ENCODE measurements around the gene SPG11. TPM values are rescaled to one million over a fixed set of nuclear protein-coding genes. Genes with fewer than 3 reads are reported as not detected.
A peak's percentile ranks its signal among the peaks of the same experiment; 100 is the strongest.

Gene SPG11
- total and polyA plus RNA-seq, 9 of the 15 experiments (the other 6 are each of a cell fraction or from before 2014, with no cell fraction given) = 23.3 to 71.2 (median 45.6) TPM

DNA sequence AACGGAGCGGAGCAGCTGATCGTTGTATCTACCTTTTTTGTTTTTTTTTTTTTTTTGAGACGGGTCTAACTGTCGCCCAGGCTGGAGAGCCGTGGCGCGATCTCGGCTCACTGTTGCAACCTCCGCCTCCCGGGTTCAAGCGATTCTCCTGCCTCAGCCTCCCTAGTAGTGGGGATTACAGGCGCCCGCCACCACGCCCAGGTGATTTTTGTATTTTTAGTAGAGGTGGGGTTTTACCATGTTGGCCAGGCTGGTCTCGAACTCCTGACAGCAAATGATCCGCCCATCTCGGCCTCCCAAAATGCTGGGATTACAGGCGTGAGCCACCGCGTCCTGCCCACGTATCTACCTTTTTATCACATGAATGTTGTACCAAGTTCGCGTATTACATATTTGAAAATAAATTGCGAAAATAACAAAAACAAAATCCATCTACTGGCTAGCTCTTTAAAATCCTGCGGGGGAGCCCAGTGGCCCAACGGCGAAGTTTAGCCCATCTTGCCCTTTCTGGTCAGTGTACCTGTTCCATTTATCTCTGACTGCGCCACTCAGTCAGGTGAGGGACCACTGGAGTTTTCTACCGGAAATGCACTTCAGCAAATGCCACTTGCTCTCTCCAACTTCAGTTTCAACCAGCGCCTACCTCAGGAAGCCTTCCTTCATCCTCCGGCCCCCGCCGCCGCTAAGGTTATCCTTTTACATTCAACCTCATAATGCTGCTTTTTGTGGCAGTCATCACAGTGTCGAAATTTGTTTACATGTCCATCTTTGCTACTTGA lies 127.8 kb downstream of the SPG11 start:
- Histone ChIP-seq H3K4me1 (replicated peaks in 1 of 2; ENCODE audit: control insufficient read depth in 2 of 2, insufficient read depth in 2 of 2, low read length in 2 of 2) (peaks cover 3 to 27% of the 10 kb centered on the region in 2 experiments; a peak in 4 of 5 replicates), H3K9me3 (replicated peaks; ENCODE audit: control insufficient read depth, insufficient read depth, low read depth, low read length) (no peaks in the 10 kb centered on the region), H3K36me3 (ENCODE audit: control insufficient read depth, insufficient read depth, low read length) (peaks cover 33% of the 10 kb centered on the region), H3K9me1 (ENCODE audit: control insufficient read depth, insufficient read depth, low read length) (no peaks in the 10 kb centered on the region), H3K4me3 (peak overlapping the region; percentile 99), H4K20me1 (replicated peaks; ENCODE audit: control insufficient read depth, insufficient read depth, low read length) (0 out of 2 replicates have a peak, but pooled peaks cover 5% of the 10 kb centered on the region), H3K27me3 (ENCODE audit: control insufficient read depth in 2 of 2, insufficient read depth in 2 of 2, low read length in 2 of 2) (no peaks in the 10 kb centered on the region), H3K4me2 (ENCODE audit: insufficient read depth, low read length) (peak overlapping the region; percentile 97), H3K9ac (ENCODE audit: insufficient read depth in 1 of 2, low read depth in 2 of 2, low read length in 2 of 2) (peak overlapping the region; percentile 81 to 93), H2AFZ (ENCODE audit: low read depth, low read length) (peak overlapping the region; percentile 96), H3K27ac (ENCODE audit: extremely low read depth, low read depth, low read length) (peak overlapping the region; percentile 83), H3K79me2 (ENCODE audit: control insufficient read depth, insufficient read depth, low read length) (peaks cover 57% of the 10 kb centered on the region)
- FAIRE-seq (peak; percentile 37), DNase-seq (ENCODE audit: extremely low read depth in 1 of 4, low spot score in 3 of 4) (peak in 2 of 4 experiments; percentile 12 to 48), ATAC-seq (no peak)
- in situ Hi-C loops (cut with MboI) (no loop called here), intact Hi-C loops (cut with micrococcal nuclease) (loop anchor here (10.0 kb wide), 1 partner anchor 321 kb away; no protein-coding TSS in a partner anchor)
- WGBS (ENCODE audit: insufficient coverage, low coverage, missing lambda C conversion rate) = 47% methylated on average over 29 of the region's 36 CpGs
- CTCF ChIA-PET (ENCODE audit: low intra/inter-chr PET ratio) = no interaction called here
- TSS peak; percentile 70 for BruUV-seq (replicated peaks)
- POLR2A ChIA-PET = no interaction called here
- TF ChIP-seq, protein P1, sequence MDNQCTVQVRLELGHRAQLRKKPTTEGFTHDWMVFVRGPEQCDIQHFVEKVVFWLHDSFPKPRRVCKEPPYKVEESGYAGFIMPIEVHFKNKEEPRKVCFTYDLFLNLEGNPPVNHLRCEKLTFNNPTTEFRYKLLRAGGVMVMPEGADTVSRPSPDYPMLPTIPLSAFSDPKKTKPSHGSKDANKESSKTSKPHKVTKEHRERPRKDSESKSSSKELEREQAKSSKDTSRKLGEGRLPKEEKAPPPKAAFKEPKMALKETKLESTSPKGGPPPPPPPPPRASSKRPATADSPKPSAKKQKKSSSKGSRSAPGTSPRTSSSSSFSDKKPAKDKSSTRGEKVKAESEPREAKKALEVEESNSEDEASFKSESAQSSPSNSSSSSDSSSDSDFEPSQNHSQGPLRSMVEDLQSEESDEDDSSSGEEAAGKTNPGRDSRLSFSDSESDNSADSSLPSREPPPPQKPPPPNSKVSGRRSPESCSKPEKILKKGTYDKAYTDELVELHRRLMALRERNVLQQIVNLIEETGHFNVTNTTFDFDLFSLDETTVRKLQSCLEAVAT (IDR thresholded peaks at IDR 0.05) = peak in 1 of 2 experiments; percentile 78; a peak in 2 of 4 replicates
- TF ChIP-seq, protein P2, sequence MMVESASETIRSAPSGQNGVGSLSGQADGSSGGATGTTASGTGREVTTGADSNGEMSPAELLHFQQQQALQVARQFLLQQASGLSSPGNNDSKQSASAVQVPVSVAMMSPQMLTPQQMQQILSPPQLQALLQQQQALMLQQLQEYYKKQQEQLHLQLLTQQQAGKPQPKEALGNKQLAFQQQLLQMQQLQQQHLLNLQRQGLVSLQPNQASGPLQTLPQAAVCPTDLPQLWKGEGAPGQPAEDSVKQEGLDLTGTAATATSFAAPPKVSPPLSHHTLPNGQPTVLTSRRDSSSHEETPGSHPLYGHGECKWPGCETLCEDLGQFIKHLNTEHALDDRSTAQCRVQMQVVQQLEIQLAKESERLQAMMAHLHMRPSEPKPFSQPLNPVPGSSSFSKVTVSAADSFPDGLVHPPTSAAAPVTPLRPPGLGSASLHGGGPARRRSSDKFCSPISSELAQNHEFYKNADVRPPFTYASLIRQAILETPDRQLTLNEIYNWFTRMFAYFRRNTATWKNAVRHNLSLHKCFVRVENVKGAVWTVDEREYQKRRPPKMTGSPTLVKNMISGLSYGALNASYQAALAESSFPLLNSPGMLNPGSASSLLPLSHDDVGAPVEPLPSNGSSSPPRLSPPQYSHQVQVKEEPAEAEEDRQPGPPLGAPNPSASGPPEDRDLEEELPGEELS (CRISPR knock-in tag; IDR thresholded peaks at IDR 0.05; ENCODE audit: borderline replicate concordance) = 0 out of 2 replicates have a peak, but pooled peaks have one; percentile 31
- TF ChIP-seq, protein P3, sequence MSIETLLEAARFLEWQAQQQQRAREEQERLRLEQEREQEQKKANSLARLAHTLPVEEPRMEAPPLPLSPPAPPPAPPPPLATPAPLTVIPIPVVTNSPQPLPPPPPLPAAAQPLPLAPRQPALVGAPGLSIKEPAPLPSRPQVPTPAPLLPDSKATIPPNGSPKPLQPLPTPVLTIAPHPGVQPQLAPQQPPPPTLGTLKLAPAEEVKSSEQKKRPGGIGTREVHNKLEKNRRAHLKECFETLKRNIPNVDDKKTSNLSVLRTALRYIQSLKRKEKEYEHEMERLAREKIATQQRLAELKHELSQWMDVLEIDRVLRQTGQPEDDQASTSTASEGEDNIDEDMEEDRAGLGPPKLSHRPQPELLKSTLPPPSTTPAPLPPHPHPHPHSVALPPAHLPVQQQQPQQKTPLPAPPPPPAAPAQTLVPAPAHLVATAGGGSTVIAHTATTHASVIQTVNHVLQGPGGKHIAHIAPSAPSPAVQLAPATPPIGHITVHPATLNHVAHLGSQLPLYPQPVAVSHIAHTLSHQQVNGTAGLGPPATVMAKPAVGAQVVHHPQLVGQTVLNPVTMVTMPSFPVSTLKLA (conservative IDR thresholded peaks at IDR 0.05) = 0 out of 4 replicates have a peak, but pooled peaks of 1 of the 2 experiments have one; percentile 1
- TF ChIP-seq KAT7 (CRISPR knock-in tag; IDR thresholded peaks at IDR 0.05; ENCODE audit: borderline replicate concordance) = peak; percentile 76; the same call in 1 of the 2 replicates
- TF ChIP-seq, protein P4, sequence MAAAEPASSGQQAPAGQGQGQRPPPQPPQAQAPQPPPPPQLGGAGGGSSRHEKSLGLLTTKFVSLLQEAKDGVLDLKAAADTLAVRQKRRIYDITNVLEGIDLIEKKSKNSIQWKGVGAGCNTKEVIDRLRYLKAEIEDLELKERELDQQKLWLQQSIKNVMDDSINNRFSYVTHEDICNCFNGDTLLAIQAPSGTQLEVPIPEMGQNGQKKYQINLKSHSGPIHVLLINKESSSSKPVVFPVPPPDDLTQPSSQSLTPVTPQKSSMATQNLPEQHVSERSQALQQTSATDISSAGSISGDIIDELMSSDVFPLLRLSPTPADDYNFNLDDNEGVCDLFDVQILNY (CRISPR knock-in tag; IDR thresholded peaks at IDR 0.05) = 0 out of 2 replicates have a peak, but pooled peaks have one; percentile 19
- no peak for TF ChIP-seq OTX1 (CRISPR knock-in tag; IDR thresholded peaks at IDR 0.05)
- TF ChIP-seq, protein P5, sequence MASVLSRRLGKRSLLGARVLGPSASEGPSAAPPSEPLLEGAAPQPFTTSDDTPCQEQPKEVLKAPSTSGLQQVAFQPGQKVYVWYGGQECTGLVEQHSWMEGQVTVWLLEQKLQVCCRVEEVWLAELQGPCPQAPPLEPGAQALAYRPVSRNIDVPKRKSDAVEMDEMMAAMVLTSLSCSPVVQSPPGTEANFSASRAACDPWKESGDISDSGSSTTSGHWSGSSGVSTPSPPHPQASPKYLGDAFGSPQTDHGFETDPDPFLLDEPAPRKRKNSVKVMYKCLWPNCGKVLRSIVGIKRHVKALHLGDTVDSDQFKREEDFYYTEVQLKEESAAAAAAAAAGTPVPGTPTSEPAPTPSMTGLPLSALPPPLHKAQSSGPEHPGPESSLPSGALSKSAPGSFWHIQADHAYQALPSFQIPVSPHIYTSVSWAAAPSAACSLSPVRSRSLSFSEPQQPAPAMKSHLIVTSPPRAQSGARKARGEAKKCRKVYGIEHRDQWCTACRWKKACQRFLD (CRISPR knock-in tag; IDR thresholded peaks at IDR 0.05) = peak; percentile 47; the same call in 1 of the 2 replicates
- 0 out of 4 replicates have a peak, but pooled peaks of 1 of the 2 experiments have one; percentile 2 for TF ChIP-seq SRF (CRISPR knock-in tag; IDR thresholded peaks at IDR 0.05)
- TF ChIP-seq CHD1 (IDR thresholded peaks at IDR 0.05; ENCODE audit: low read length) = peak; percentile 3

Data from K562 (cell line).